Activated naive CD8-positive, alpha-beta T cell treated with anti-CD3 and anti-CD28 coated beads for 36 hours (primary cell): ENCODE measurements around the gene CCDC188. TPM values are rescaled to one million over a fixed set of nuclear protein-coding genes. Genes with fewer than 3 reads are reported as not detected.

Experiments
- DNase-seq: peaks from one replicate; pipeline ENCODE4 v3.0.0; 2021
- H3K27ac Mint-ChIP-seq: one replicate; pipeline ENCODE4 v1.8.0; 2022; ENCODE audit warnings: mild to moderate bottlenecking, moderate library complexity, mixed read lengths
- H3K27me3 Mint-ChIP-seq: one replicate; pipeline ENCODE4 v1.8.0; 2022; ENCODE audit warnings: mild to moderate bottlenecking, mixed read lengths
- H3K36me3 Mint-ChIP-seq: one replicate; pipeline ENCODE4 v1.8.0; 2021; ENCODE audit warnings: mild to moderate bottlenecking, mixed read lengths
- H3K4me1 Mint-ChIP-seq: one replicate; pipeline ENCODE4 v1.8.0; 2021; ENCODE audit warnings: mixed read lengths
- H3K4me3 Mint-ChIP-seq: one replicate; pipeline ENCODE4 v1.8.0; 2022; ENCODE audit warnings: mild to moderate bottlenecking, moderate library complexity, mixed read lengths
- H3K9me3 Mint-ChIP-seq: one replicate; pipeline ENCODE4 v1.8.0; 2022; ENCODE audit warnings: mixed read lengths
- total RNA-seq, 2 experiments: library from RNA; stranded (reverse); gene quantifications; one replicate each; pipeline ENCODE4 v1.2.3, GENCODE V29; 2021

Gene CCDC188
- total RNA-seq, 2 experiments from 2014 or later: not detected

GRCh38 chr22:20116951-20117632, 33.8 kb downstream of the CCDC188 start, which contains the start of gene TRMT2A:
Gene TRMT2A (minus strand): TSS chr22:20117226. CDS start chr22:20116906, 320 bp downstream.
- peak within 1 kb of the TSS; percentile 95 for H3K27ac Mint-ChIP-seq
- H3K9me3 Mint-ChIP-seq: no peaks in the 10 kb centered on the region
- H3K4me1 Mint-ChIP-seq: peaks cover 41% of the 10 kb centered on the region
- peak; percentile 99 for DNase-seq
- H3K4me3 Mint-ChIP-seq: peak within 1 kb of the TSS; percentile 93
- H3K27me3 Mint-ChIP-seq: no peaks in the 10 kb centered on the region
- H3K36me3 Mint-ChIP-seq: peaks cover 42% of the 10 kb centered on the region

GRCh38 chr22:20116376-20116950, 34.4 kb downstream of the CCDC188 start:
- DNase-seq: no peak
- Mint-ChIP-seq H3K36me3 (peaks cover 46% of the 10 kb centered on the region), H3K27me3 (no peaks in the 10 kb centered on the region), H3K4me1 (peaks cover 41% of the 10 kb centered on the region), H3K27ac (peak overlapping the region; percentile 92), H3K4me3 (peak overlapping the region; percentile 93), H3K9me3 (no peaks in the 10 kb centered on the region)

DNA sequence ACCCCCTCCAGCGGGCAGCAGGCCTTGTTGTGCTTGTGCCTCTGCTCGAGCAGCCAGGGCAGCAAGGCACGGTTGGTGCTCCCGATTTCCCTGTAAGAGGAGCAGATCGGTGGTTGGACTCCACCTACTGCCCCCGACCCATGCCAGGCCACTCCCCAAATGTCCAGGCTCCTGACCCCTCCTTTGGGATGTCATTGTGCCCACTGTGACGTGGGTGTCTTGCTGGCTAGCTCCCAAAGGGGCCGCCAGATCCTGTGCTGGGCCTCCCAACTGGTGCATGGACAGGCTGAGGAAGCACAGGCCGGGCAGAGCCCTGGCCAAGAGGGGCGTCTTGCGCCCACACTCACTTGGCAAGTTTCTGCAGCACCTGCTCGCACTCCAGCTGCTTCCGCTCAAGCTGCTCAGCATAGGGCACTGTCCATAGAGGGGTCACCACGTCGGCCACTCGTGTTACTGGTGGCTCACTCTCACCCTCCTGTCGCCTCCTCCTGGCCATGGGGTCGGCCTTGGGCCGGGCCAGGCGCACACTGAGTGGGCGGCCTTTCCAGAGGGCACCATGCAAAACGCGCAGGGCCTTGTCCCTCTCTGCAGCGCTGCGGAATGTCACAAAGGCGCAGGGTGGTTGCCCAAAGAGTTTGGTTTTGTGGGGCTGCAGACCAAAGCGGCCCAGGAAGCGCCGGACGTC, 35.0 kb downstream of the CCDC188 start, which contains the start of gene RANBP1:
Gene RANBP1, plus strand, starts transcription at position 414 of the 685 bp plus-strand sequence. Its CDS starts 81 bp downstream, at position 495.
- H3K4me1 Mint-ChIP-seq: peaks cover 47% of the 10 kb centered on the region
- peak within 1 kb of the TSS; percentile 92 for H3K27ac Mint-ChIP-seq
- H3K27me3 Mint-ChIP-seq: no peaks in the 10 kb centered on the region
- H3K9me3 Mint-ChIP-seq: no peaks in the 10 kb centered on the region
- peaks cover 46% of the 10 kb centered on the region for H3K36me3 Mint-ChIP-seq
- H3K4me3 Mint-ChIP-seq: peak within 1 kb of the TSS; percentile 93
- DNase-seq: no peak

DNA sequence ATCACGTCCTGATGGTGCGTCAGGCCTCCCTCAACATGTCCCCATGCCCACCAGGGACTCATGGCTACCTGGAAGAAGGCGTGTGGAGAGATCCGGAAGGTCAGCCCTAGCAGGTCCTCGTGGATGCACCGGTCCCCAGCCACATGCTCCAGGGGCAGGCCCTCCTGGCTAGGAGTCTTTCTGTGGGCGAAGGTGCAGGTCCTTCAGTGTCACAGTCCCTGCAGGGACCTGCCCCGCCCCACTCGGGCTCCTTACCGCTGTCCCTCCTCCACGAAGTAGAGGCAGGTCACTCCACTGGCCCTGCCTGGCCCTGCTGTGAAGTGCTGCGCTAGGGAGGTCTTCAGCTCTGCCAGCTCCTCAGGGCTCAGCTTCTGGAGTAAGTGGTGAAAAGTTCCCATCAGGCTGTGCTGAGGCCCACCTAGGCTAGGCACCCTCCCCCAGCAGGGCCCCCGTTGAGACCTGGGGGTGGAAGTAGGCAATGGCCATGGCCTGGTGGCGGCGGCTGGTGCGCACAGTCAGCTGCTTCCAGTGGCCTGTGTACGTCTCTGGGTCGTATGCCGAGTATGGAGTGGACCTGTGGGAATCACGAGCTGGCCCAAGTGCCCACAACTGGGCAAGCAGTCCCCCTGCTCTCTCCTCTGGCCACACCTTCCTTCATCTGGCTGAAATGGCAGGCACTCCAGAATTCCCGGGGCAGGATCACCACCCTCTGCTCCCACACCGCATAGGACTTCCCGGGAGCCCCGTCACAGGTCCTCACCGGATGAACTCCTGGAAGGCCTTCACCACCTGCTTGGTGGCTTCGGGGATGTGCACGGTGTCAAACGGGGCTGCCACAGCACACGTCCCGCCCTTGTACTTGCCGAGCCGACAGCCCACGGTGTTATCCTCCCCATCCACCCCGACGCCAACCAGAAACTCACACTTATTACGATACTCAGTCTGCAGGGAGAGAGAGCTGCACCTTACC, 36.1 kb downstream of the CCDC188 start:
- no peak for DNase-seq
- H3K27me3 Mint-ChIP-seq: no peaks in the 10 kb centered on the region
- peak overlapping the region; percentile 85 for H3K27ac Mint-ChIP-seq
- H3K9me3 Mint-ChIP-seq: no peaks in the 10 kb centered on the region
- peaks cover 46% of the 10 kb centered on the region for H3K4me1 Mint-ChIP-seq
- H3K4me3 Mint-ChIP-seq: peak overlapping the region; percentile 93
- H3K36me3 Mint-ChIP-seq: peaks cover 39% of the 10 kb centered on the region

GRCh38 chr22:20113551-20114310, 37.1 kb downstream of the CCDC188 start:
- Mint-ChIP-seq H3K27me3 (no peaks in the 10 kb centered on the region), H3K4me1 (peaks cover 38% of the 10 kb centered on the region), H3K4me3 (no peak overlapping the region), H3K27ac (peak overlapping the region; percentile 84), H3K36me3 (peaks cover 32% of the 10 kb centered on the region), H3K9me3 (no peaks in the 10 kb centered on the region)
- no peak for DNase-seq

GRCh38 chr22:20112623-20113511, 38.0 kb downstream of the CCDC188 start:
- DNase-seq: no peak
- Mint-ChIP-seq H3K36me3 (peaks cover 26% of the 10 kb centered on the region), H3K4me1 (peaks cover 38% of the 10 kb centered on the region), H3K4me3 (peak overlapping the region; percentile 47), H3K9me3 (no peaks in the 10 kb centered on the region), H3K27me3 (no peaks in the 10 kb centered on the region), H3K27ac (peak overlapping the region; percentile 97)

GRCh38 chr22:20111689-20112622, 38.9 kb downstream of the CCDC188 start:
- no peak for DNase-seq
- Mint-ChIP-seq H3K27ac (peak overlapping the region; percentile 97), H3K9me3 (no peaks in the 10 kb centered on the region), H3K36me3 (peaks cover 32% of the 10 kb centered on the region), H3K4me1 (peaks cover 38% of the 10 kb centered on the region), H3K4me3 (peak overlapping the region; percentile 47), H3K27me3 (no peaks in the 10 kb centered on the region)

DNA sequence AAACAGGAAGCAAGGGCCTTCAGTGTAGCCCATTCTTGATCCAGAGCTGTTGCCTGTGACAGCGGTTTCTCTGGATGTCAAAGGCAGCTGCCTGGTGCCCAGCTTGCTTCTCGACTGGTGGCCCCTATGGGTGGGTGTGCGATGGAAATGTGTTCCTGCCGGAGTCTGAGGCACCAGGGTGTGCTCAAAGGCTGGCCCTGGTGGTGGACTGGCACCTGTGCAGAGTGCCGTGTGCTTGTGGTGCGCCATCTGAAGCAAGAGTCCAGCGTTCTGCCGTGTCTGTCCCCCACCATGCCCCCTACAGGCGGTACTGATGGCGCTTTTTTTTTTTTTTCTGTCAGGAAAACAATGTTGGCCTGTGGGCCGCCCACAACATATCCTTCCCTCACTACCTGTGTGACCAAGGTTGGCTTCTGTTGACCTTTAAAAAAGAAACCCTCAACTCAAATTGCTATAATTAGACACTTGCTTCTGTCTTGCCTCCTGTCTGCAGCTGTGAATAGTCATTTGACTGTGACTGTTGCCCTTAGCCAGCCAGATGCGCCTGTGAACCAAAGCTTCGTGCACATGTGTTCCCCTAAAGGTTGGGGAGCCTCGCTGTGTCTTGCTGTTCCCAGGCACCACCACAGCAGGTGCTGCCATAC, 39.7 kb downstream of the CCDC188 start:
- Mint-ChIP-seq H3K36me3 (peaks cover 28% of the 10 kb centered on the region), H3K27me3 (no peaks in the 10 kb centered on the region), H3K9me3 (no peaks in the 10 kb centered on the region), H3K4me3 (no peak overlapping the region), H3K4me1 (peaks cover 38% of the 10 kb centered on the region), H3K27ac (peak overlapping the region; percentile 97)
- DNase-seq: peak; percentile 69

- H3K4me1 Mint-ChIP-seq: peaks cover 38% of the 10 kb centered on the region
- peak overlapping the region; percentile 97 for H3K27ac Mint-ChIP-seq
- H3K4me3 Mint-ChIP-seq: no peak overlapping the region
- no peak for DNase-seq
- peaks cover 25% of the 10 kb centered on the region for H3K36me3 Mint-ChIP-seq
- H3K9me3 Mint-ChIP-seq: no peaks in the 10 kb centered on the region
- H3K27me3 Mint-ChIP-seq: no peaks in the 10 kb centered on the region
Observed at GRCh38 chr22:20110359-20110985, 40.4 kb downstream of the CCDC188 start.

DNA sequence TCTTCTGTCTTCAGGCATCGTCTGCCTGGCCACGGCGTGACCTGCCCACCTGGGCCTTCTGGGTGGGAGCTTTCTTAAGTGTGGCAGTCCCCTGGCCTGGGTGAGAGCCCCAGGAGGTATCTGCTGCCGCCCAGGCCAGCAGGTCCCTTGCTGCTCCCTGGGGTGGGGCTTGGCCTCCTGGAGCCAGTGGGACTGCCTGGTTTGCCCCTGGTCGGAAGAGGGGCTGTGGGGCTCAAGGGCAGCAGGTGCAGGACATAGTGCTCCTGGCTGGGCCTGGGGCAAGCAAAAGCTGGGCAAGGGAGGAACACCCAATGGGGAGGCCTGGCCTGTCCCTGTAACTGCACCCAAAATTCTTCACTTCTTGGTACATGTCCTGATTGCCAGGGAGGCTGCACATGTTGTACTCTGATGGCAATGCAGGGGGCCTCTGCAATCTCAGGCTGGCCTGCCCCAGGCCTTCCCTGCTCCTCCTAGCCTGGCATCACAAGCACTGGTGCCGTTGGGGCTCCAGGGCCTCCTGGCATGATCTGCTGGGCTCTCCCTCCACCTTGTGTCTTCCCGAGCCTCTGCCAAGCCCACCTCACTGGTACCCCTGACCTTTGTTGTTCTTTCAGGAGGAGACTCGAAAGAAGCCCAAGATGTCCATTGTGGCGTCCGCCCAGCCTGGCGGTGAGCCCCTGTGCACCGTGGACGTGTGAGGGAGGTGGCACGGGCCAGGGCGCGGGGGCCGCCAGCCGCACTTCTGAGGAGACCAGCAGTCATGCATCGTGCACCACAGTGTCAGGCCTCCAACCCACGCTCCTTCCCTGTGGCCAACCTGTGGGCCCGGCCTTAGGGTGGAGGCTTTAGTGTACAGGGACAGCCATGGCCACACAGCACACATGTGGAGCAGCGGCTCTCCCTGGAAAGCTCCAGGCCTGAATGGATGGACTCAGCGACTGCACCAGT, 41.2 kb downstream of the CCDC188 start:
- no peaks in the 10 kb centered on the region for H3K27me3 Mint-ChIP-seq
- peaks cover 36% of the 10 kb centered on the region for H3K4me1 Mint-ChIP-seq
- DNase-seq: no peak
- peak overlapping the region; percentile 97 for H3K27ac Mint-ChIP-seq
- no peaks in the 10 kb centered on the region for H3K9me3 Mint-ChIP-seq
- no peak overlapping the region for H3K4me3 Mint-ChIP-seq
- peaks cover 21% of the 10 kb centered on the region for H3K36me3 Mint-ChIP-seq

GRCh38 chr22:20108757-20109230, 42.1 kb downstream of the CCDC188 start:
- Mint-ChIP-seq H3K36me3 (peaks cover 20% of the 10 kb centered on the region), H3K9me3 (no peaks in the 10 kb centered on the region), H3K4me1 (peaks cover 28% of the 10 kb centered on the region), H3K27ac (peak overlapping the region; percentile 50), H3K4me3 (no peak overlapping the region), H3K27me3 (no peaks in the 10 kb centered on the region)
- DNase-seq: no peak
